Lower leg skin (tissue), 3 donors: Measurements from ENCODE around the gene MRPL50.

Source experiments
- CTCF ChIP-seq, 3 donors: fragments of 450-650 bp; IDR thresholded peaks; one replicate each; pipeline ENCODE4 v1.5.1; 2016; ENCODE audit warnings: antibody characterized with exemption in 3 of 3, mild to moderate bottlenecking in 3 of 3, moderate library complexity in 2 of 3
- POLR2A ChIP-seq, 2 donors: fragments of 450-650 bp; IDR thresholded peaks; one replicate each; pipeline ENCODE4 v1.6.1; 2016 to 2017; ENCODE audit warnings: antibody characterized with exemption in 2 of 2, mild to moderate bottlenecking in 1 of 2, moderate library complexity in 1 of 2

GRCh38 chr9:101366038-101366756 lies 32.2 kb downstream of the MRPL50 start:
- no peak for TF ChIP-seq CTCF (IDR thresholded peaks at IDR 0.05)
- no peak for TF ChIP-seq POLR2A (IDR thresholded peaks at IDR 0.05)
